CD8-positive, alpha-beta memory T cell (primary cell): Measurements from ENCODE around the gene HCST. TPM values are rescaled to one million over a fixed set of nuclear protein-coding genes. Genes with fewer than 3 reads are reported as not detected.

Source experiments
- CTCF ChIA-PET: fragments of 350-600 bp; sonication (Branson Sonifier 250); formaldehyde crosslinking; loops from one replicate; lab custom pipeline; 2021; ENCODE audit warnings: antibody characterized with exemption; lab: Charles Lee
- POLR2A ChIA-PET: fragments of 350-600 bp; sonication (Branson Sonifier 250); formaldehyde crosslinking; loops from one replicate; lab custom pipeline; 2021; ENCODE audit warnings: antibody characterized with exemption; lab: Charles Lee
- DNase-seq, 5 donors: peaks; one replicate each; pipeline versions ENCODE4 v3.0.0 to v3.0.0-alpha.2; 2020 to 2022; ENCODE audit warnings: mixed read lengths in 1 of 5
- H3K27ac ChIP-seq: one replicate; pipeline ENCODE4 v1.7.0; 2013; ENCODE audit warnings: low read depth, mild to moderate bottlenecking, low read length, moderate library complexity
- H3K27me3 ChIP-seq: 2 replicates; pipeline ENCODE4 v1.7.0; 2013; ENCODE audit warnings: low read length, mild to moderate bottlenecking; ENCODE audit not compliant: insufficient read depth, poor library complexity, severe bottlenecking
- H3K36me3 ChIP-seq: 2 replicates; pipeline ENCODE4 v1.7.0; 2013; ENCODE audit warnings: mild to moderate bottlenecking, low read length, moderate library complexity; ENCODE audit not compliant: insufficient read depth
- H3K4me1 ChIP-seq: 2 replicates; pipeline ENCODE4 v1.7.0; 2013; ENCODE audit warnings: mild to moderate bottlenecking, low read length, moderate library complexity; ENCODE audit not compliant: insufficient read depth
- H3K4me3 ChIP-seq: 2 replicates; pipeline ENCODE4 v1.7.0; 2013; ENCODE audit warnings: mild to moderate bottlenecking, low read length
- H3K9me3 ChIP-seq: 2 replicates; pipeline ENCODE4 v1.7.0; 2013; ENCODE audit warnings: mild to moderate bottlenecking, low read length
- H3K27ac Mint-ChIP-seq, 8 donors: one replicate each; pipeline ENCODE4 v1.8.0; 2020 to 2021; ENCODE audit warnings: mixed read lengths in 8 of 8, mild to moderate bottlenecking in 6 of 8, inconsistent platforms in 3 of 8, moderate library complexity in 3 of 8
- H3K27me3 Mint-ChIP-seq, 2 donors: one replicate each; pipeline ENCODE4 v1.8.0; 2020 to 2021; ENCODE audit warnings: mixed read lengths in 2 of 2, mild to moderate bottlenecking in 1 of 2, moderate library complexity in 1 of 2
- H3K36me3 Mint-ChIP-seq, 3 donors: one replicate each; pipeline ENCODE4 v1.8.0; 2020 to 2021; ENCODE audit warnings: mixed read lengths in 3 of 3, inconsistent platforms in 1 of 3, mild to moderate bottlenecking in 1 of 3
- H3K4me1 Mint-ChIP-seq, 3 donors: one replicate each; pipeline ENCODE4 v1.8.0; 2020 to 2021; ENCODE audit warnings: mixed read lengths in 3 of 3, inconsistent platforms in 1 of 3, mild to moderate bottlenecking in 1 of 3
- H3K4me3 Mint-ChIP-seq, 7 donors: one replicate each; pipeline ENCODE4 v1.8.0; 2020 to 2021; ENCODE audit warnings: mixed read lengths in 7 of 7, mild to moderate bottlenecking in 6 of 7, moderate library complexity in 4 of 7, inconsistent platforms in 2 of 7
- H3K9me3 Mint-ChIP-seq, 5 donors: one replicate each; pipeline ENCODE4 v1.8.0; 2020 to 2022; ENCODE audit warnings: mixed read lengths in 5 of 5, mild to moderate bottlenecking in 3 of 5, moderate library complexity in 2 of 5, inconsistent platforms in 1 of 5
- polyA plus RNA-seq: library from polyadenylated mRNA; unstranded; fragments of 300-500 nt; fragmentation: Illumina TruSeq; gene quantifications from one replicate; pipeline ENCODE4 v1.2.3, GENCODE V29; 2021
- total RNA-seq, 2 experiments: library from RNA; stranded (reverse); gene quantifications; one replicate each; pipeline ENCODE4 v1.2.3, GENCODE V29; 2021

Gene HCST
- total and polyA plus RNA-seq, 3 experiments from 2014 or later: 53.4 to 1,883 (median 60.1) TPM

- H3K27ac Mint-ChIP-seq: no peak overlapping the region
- peaks cover 30% of the 10 kb centered on the region for H3K27me3 ChIP-seq
These were observed 31.5 kb upstream of the HCST start for GRCh38 chr19:35870798-35871197.

GRCh38 chr19:35871611-35872010 lies 30.7 kb upstream of the HCST start:
- Histone ChIP-seq H3K36me3 (no peaks in the 10 kb centered on the region), H3K4me3 (no peak overlapping the region), H3K27ac (no peak overlapping the region), H3K27me3 (peaks cover 30% of the 10 kb centered on the region), H3K4me1 (peaks cover 18% of the 10 kb centered on the region), H3K9me3 (no peaks in the 10 kb centered on the region)
- CTCF ChIA-PET: no interaction called here
- no peak overlapping the region for H3K4me3 Mint-ChIP-seq
- POLR2A ChIA-PET: no interaction called here
- no peaks in the 10 kb centered on the region for H3K36me3 Mint-ChIP-seq
- H3K27ac Mint-ChIP-seq: no peak overlapping the region
- DNase-seq: no peak
- peaks cover 24 to 61% of the 10 kb centered on the region in 2 donors for H3K27me3 Mint-ChIP-seq
- no peaks in the 10 kb centered on the region for H3K9me3 Mint-ChIP-seq
- peaks cover 12 to 23% (median 14%) of the 10 kb centered on the region in 3 donors for H3K4me1 Mint-ChIP-seq

More at GRCh38 chr19:35870798-35871197, 31.5 kb upstream of the HCST start:
- H3K36me3 ChIP-seq: no peaks in the 10 kb centered on the region
- H3K4me1 Mint-ChIP-seq: peaks cover 12 to 23% (median 14%) of the 10 kb centered on the region in 3 donors
- H3K4me1 ChIP-seq: peaks cover 18% of the 10 kb centered on the region
- POLR2A ChIA-PET: no interaction called here
- no peak overlapping the region for H3K27ac ChIP-seq
- no peaks in the 10 kb centered on the region for H3K36me3 Mint-ChIP-seq
- no peak overlapping the region for H3K4me3 ChIP-seq
- H3K4me3 Mint-ChIP-seq: peak overlapping the region in 1 of 7 donors; percentile 0
- no peaks in the 10 kb centered on the region for H3K9me3 Mint-ChIP-seq
- peaks cover 24 to 59% of the 10 kb centered on the region in 2 donors for H3K27me3 Mint-ChIP-seq
- H3K9me3 ChIP-seq: no peaks in the 10 kb centered on the region
- no peak for DNase-seq
- CTCF ChIA-PET: no interaction called here

- DNase-seq: no peak
- peaks cover 18% of the 10 kb centered on the region for H3K4me1 ChIP-seq
- H3K4me1 Mint-ChIP-seq: peaks cover 12 to 23% (median 14%) of the 10 kb centered on the region in 3 donors
- H3K27me3 ChIP-seq: peaks cover 30% of the 10 kb centered on the region
- no peaks in the 10 kb centered on the region for H3K36me3 ChIP-seq
- H3K4me3 Mint-ChIP-seq: no peak overlapping the region
- H3K27ac ChIP-seq: no peak overlapping the region
- H3K36me3 Mint-ChIP-seq: no peaks in the 10 kb centered on the region
- no peak overlapping the region for H3K27ac Mint-ChIP-seq
- ChIA-PET POLR2A (no interaction called here), CTCF (no interaction called here)
- no peaks in the 10 kb centered on the region for H3K9me3 ChIP-seq
- no peak overlapping the region for H3K4me3 ChIP-seq
- H3K9me3 Mint-ChIP-seq: no peaks in the 10 kb centered on the region
- H3K27me3 Mint-ChIP-seq: peaks cover 24 to 62% of the 10 kb centered on the region in 2 donors
These were observed 30.1 kb upstream of the HCST start for GRCh38 chr19:35872180-35872579.

- H3K27me3 Mint-ChIP-seq: peaks cover 24 to 68% of the 10 kb centered on the region in 2 donors
- H3K4me1 ChIP-seq: peaks cover 11% of the 10 kb centered on the region
- CTCF ChIA-PET: no interaction called here
- no peaks in the 10 kb centered on the region for H3K9me3 Mint-ChIP-seq
- H3K27me3 ChIP-seq: peaks cover 25% of the 10 kb centered on the region
- no peak for DNase-seq
- H3K4me3 ChIP-seq: no peak overlapping the region
- H3K9me3 ChIP-seq: no peaks in the 10 kb centered on the region
- H3K36me3 ChIP-seq: no peaks in the 10 kb centered on the region
- H3K27ac Mint-ChIP-seq: no peak overlapping the region
- H3K27ac ChIP-seq: no peak overlapping the region
- no peak overlapping the region for H3K4me3 Mint-ChIP-seq
- H3K36me3 Mint-ChIP-seq: no peaks in the 10 kb centered on the region
- POLR2A ChIA-PET: no interaction called here
- H3K4me1 Mint-ChIP-seq: peaks cover 7 to 9% (median 9%) of the 10 kb centered on the region in 3 donors
These were observed 27.9 kb upstream of the HCST start for GRCh38 chr19:35874392-35874930.

GRCh38 chr19:35879068-35879467 lies 23.3 kb upstream of the HCST start:
- no peak overlapping the region for H3K4me3 Mint-ChIP-seq
- Histone ChIP-seq H3K36me3 (no peaks in the 10 kb centered on the region), H3K27me3 (peaks cover 12% of the 10 kb centered on the region), H3K4me3 (no peak overlapping the region), H3K4me1 (peaks cover 13% of the 10 kb centered on the region), H3K27ac (no peak overlapping the region), H3K9me3 (no peaks in the 10 kb centered on the region)
- H3K9me3 Mint-ChIP-seq: no peaks in the 10 kb centered on the region
- DNase-seq: no peak
- peaks cover 15 to 45% of the 10 kb centered on the region in 2 donors for H3K27me3 Mint-ChIP-seq
- H3K36me3 Mint-ChIP-seq: no peaks in the 10 kb centered on the region
- POLR2A ChIA-PET: no interaction called here
- CTCF ChIA-PET: interaction anchor here (0.8 to 5.7 kb wide), 4 partner anchors 52 to 80 kb away, joined by 3 to 104 read pairs (median 4); no protein-coding TSS in a partner anchor
- H3K4me1 Mint-ChIP-seq: peaks cover 9 to 13% (median 11%) of the 10 kb centered on the region in 3 donors
- no peak overlapping the region for H3K27ac Mint-ChIP-seq

GRCh38 chr19:35879770-35880317 lies 22.5 kb upstream of the HCST start:
- H3K36me3 ChIP-seq: no peaks in the 10 kb centered on the region
- H3K27me3 ChIP-seq: peaks cover 12% of the 10 kb centered on the region
- ChIA-PET CTCF (interaction anchor here (1.4 to 5.7 kb wide), 3 partner anchors 52 to 79 kb away, joined by 4 to 104 read pairs (median 4); no protein-coding TSS in a partner anchor), POLR2A (no interaction called here)
- Mint-ChIP-seq H3K4me3 (peak overlapping the region in 2 of 7 donors; percentile 23 to 57), H3K27me3 (peaks cover 15 to 43% of the 10 kb centered on the region in 2 donors), H3K9me3 (no peaks in the 10 kb centered on the region), H3K4me1 (peaks cover 11 to 13% (median 11%) of the 10 kb centered on the region in 3 donors), H3K27ac (no peak overlapping the region), H3K36me3 (no peaks in the 10 kb centered on the region)
- H3K4me3 ChIP-seq: no peak overlapping the region
- peak; percentile 62 to 82 (median 70) for DNase-seq
- H3K9me3 ChIP-seq: no peaks in the 10 kb centered on the region
- peaks cover 13% of the 10 kb centered on the region for H3K4me1 ChIP-seq
- no peak overlapping the region for H3K27ac ChIP-seq

GRCh38 chr19:35882114-35882832 lies 20.1 kb upstream of the HCST start:
- Mint-ChIP-seq H3K9me3 (no peaks in the 10 kb centered on the region), H3K36me3 (peaks cover 0 to 10% (median 2%) of the 10 kb centered on the region in 3 donors), H3K27me3 (peaks cover 15 to 31% of the 10 kb centered on the region in 2 donors), H3K4me1 (peaks cover 11 to 13% (median 11%) of the 10 kb centered on the region in 3 donors), H3K4me3 (no peak overlapping the region), H3K27ac (peak overlapping the region in 3 of 8 donors; percentile 60 to 71 (median 63))
- ChIA-PET POLR2A (interaction anchor here (1.1 kb wide), 1 partner anchor 48 kb away, joined by 8 read pairs; no protein-coding TSS in a partner anchor), CTCF (interaction anchor here (0.6 to 5.7 kb wide), 12 partner anchors 11 to 189 kb away, joined by 3 to 104 read pairs (median 4); partner anchors contain the start of gene APLP1)
- Histone ChIP-seq H3K27ac (no peak overlapping the region), H3K27me3 (peaks cover 12% of the 10 kb centered on the region), H3K4me3 (no peak overlapping the region), H3K9me3 (no peaks in the 10 kb centered on the region), H3K36me3 (no peaks in the 10 kb centered on the region), H3K4me1 (peaks cover 13% of the 10 kb centered on the region)
- peak in 3 of 5 donors; percentile 59 to 66 (median 63) for DNase-seq
